GM18867 (cell line): ENCODE measurements around the gene CLDN20.
A peak's percentile ranks its signal among the peaks of the same experiment; 100 is the strongest.

Experiments
- ATAC-seq: cut with Tn5 transposase; IDR thresholded peaks from one replicate; pipeline ENCODE4 v1.9.1; 2021; ENCODE audit warnings: mild to moderate bottlenecking, moderate library complexity; ENCODE audit not compliant: unreplicated experiment

The CLDN20 gene

GRCh38 chr6:155268088-155268867 lies 4.5 kb downstream of the CLDN20 start:
- peak; percentile 60 for ATAC-seq

DNA sequence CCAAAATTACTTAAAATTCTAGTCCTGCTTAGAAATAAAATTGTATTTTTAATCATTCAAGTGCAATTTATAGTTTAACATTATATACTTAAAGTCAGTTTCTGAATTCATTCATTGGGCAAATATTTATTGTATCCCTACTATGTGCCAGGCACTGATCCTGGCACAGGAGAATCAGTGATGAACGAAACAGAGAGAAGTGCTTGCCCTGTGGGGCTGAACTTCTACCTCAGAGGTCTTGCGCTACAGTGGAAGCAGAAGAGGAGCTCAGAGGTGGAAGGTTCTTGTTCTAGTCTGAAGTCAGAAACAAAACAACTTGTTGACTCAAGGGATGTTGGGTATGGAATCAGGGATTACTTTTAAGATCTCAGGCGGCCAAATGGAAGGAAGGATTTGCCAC lies 6.0 kb downstream of the CLDN20 start:
- ATAC-seq = no peak

DNA sequence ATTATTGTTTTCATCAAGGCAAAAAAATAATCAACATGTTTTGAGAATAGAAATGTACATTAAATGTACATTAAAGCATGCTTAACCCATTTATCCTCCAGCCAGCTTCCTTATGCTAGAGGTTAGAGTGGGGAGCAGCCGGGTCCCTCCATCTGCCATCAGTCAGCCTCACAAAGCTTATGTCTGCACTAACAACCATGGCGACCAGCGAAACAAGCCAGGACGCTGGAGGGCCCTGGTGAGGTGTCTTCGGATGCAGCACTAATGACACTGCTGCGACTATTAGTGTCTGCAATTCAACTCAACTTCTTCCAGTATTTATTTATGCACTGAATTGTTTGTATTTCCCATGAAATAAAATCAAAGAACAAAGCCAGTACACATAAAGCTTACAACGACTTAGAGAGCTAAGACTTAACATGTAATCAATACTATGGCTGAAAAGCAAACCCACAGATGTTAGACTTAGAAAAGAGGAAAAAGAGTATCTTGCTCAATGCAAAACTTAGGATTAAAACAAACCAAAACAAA lies 6.8 kb downstream of the CLDN20 start:
- ATAC-seq = no peak

- no peak for ATAC-seq
Observed at GRCh38 chr6:155271145-155271544, 7.3 kb downstream of the CLDN20 start.

- ATAC-seq = no peak
Observed at GRCh38 chr6:155272353-155273232, 8.8 kb downstream of the CLDN20 start.

DNA sequence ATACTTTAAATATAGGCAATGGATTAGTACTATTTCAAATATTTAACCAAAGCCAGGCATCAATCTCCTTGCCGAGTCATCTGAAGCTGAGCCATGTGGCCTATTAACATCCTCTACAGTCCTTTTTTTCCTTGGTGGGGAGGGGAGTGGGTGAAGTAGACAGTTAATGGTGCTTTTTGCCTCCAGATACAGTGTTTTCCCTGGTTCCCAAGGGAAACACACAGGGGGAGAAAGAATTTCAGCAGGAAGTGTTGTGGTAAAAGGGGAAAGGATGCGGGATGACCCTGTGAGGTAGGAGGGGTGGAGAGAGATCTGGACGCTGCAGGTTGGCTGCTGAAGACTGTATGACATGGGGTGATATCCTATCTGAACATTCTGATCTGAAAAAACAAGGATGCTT lies 9.6 kb downstream of the CLDN20 start:
- no peak for ATAC-seq

DNA sequence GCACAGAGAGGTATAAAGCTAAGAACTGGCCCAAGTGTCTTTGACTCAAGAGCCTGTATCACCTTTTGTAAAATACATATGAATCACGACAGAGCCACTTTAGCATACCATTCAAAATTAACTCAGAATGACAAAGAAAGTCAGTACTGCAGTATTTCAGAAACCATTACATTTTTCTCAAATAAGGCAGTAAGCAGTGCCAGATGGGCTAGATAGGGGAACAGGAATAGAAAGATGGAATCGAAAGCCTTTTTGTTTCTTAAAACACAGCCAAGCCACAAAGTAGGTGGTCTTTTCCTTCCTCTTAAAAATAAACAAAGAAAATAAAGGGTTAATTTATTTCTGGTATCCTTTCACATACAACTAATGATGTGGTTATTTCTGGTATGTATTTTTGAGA lies 10.3 kb downstream of the CLDN20 start:
- ATAC-seq = no peak

- ATAC-seq = no peak
Observed at GRCh38 chr6:155274533-155274932, 10.7 kb downstream of the CLDN20 start.

DNA sequence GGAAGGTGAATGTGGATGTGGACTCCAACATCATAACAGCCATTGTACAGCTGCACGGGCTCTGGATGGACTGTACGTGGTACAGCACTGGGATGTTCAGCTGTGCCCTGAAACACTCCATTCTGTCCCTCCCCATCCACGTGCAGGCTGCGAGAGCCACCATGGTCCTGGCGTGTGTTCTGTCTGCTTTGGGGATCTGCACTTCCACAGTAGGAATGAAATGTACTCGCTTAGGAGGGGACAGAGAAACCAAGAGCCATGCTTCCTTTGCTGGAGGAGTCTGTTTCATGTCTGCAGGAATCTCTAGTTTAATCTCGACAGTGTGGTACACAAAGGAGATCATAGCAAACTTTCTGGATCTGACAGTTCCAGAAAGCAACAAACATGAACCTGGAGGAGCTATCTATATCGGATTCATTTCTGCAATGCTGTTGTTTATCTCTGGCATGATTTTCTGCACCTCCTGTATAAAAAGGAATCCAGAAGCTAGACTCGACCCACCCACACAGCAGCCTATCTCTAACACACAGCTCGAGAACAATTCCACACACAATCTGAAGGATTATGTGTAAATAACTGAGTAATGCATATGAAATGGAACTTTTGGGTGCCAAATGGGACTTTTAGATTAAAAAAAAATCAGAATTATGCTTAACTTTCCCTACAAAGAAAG lies 12.1 kb downstream of the CLDN20 start:
- no peak for ATAC-seq

- ATAC-seq = no peak
Observed at GRCh38 chr6:155276638-155277037, 12.8 kb downstream of the CLDN20 start.

GRCh38 chr6:155278319-155279049 lies 14.7 kb downstream of the CLDN20 start:
- no peak for ATAC-seq

DNA sequence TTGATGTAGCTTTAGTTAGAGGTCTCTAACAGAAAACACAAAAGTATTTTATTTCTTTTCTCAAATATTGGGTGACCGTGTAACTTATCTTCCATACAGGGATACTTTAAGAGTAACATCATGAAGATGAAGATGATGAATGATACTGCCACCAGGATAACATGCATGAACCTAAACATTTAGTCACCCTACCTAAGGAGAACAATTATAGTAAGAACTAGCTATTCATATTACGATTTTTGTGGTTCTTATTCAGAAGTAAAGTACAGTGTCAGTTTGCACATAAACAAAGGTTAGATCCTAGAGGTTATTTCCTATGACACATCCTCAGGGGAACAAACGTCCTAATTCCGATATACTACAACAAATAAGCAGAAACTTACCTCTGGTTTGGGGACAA lies 21.0 kb downstream of the CLDN20 start:
- ATAC-seq = no peak

DNA sequence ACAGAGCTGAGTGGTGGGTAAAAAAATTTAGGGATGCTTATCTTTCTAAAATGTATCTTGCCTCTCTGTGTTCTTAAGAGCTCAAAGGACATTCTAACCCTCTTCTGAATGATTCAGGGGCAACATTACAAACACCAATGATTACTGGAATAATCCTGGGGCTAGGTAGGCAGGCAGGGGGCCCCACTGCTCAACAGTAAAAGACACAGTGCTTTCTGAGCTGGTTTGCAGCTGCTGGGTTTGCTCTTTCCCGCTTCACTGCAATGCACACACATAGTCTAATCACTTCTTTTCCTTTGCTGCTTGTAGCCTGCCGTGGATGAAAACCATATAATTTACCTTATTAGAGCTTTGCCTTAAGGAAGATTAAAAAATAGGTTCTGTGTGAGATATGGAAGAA lies 23.9 kb downstream of the CLDN20 start:
- no peak for ATAC-seq

- no peak for ATAC-seq
Observed at GRCh38 chr6:155290491-155290890, 26.7 kb downstream of the CLDN20 start.

DNA sequence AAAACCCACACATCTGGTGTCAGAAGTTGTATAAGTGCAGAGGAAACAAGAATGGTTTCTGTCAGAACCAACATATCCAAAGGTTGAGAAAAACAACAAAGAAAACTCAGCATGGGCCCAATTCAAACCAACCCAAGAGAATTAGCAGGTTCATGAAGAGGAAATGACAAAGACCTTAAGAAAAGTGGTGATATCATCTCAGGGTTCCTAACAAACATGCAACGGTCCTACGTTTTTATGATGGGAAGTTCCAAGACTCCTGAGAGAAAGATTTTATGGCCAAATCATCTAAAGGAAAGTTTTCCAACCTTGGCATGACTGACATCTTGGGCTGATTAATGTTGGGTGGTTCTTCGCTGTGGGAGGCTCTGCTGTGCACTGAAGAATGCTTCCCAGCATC lies 27.5 kb downstream of the CLDN20 start:
- ATAC-seq = no peak

GRCh38 chr6:155292711-155293110 lies 28.9 kb downstream of the CLDN20 start:
- no peak for ATAC-seq

GRCh38 chr6:155297669-155298068 lies 33.9 kb downstream of the CLDN20 start:
- ATAC-seq = no peak

GRCh38 chr6:155301867-155302266 lies 38.1 kb downstream of the CLDN20 start:
- no peak for ATAC-seq

GRCh38 chr6:155303361-155303870 lies 39.6 kb downstream of the CLDN20 start:
- no peak for ATAC-seq

DNA sequence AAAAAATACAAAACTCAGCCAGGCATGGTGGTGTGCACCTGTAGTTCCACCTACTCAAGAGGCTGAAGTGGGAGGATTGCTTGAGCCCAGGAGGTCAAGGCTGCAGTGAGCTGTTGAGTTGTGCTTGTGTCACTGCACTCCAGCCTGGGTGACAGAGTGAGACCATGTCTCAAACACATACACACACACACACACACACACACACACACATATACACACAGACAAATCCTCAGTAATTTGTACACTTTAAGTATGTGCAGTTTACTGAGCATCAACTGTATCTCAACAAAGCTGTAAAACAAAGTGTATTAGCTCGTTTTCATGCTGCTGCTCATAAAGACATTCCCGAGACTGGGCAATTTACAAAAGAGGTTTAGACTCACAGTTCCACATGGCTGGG lies 43.1 kb downstream of the CLDN20 start:
- no peak for ATAC-seq
